Dermis lymphatic vessel endothelial cell (primary cell): ENCODE results near the gene MYH10. TPM values are rescaled to one million over a fixed set of nuclear protein-coding genes. Genes with fewer than 3 reads are reported as not detected.

Experiments
- total RNA-seq: library from RNA; depleted of rRNA; stranded (reverse); fragments of >200 nt; gene quantifications from 2 replicates; pipeline ENCODE4 v1.2.1, GENCODE V29; 2014

Gene MYH10
- total RNA-seq = 318 and 337 TPM in 2 replicates

GRCh38 chr17:8630227-8630801 lies at the start of gene MYH10:
MYH10 (minus strand) TSS chr17:8630725; CDS start chr17:8623246, 7,479 bp downstream.

GRCh38 chr17:8435245-8436168 lies 195.0 kb downstream of the MYH10 start, which contains the start of gene NDEL1:
NDEL1 (plus strand) TSS chr17:8435884; CDS start chr17:8444272, 8,388 bp downstream.

Other genes with a start within 250 kb of the MYH10 start
- gene RPL26, start 247.5 kb downstream of the MYH10 start, total RNA-seq = 3,416 and 4,163 TPM in 2 replicates
- not detected in 2 replicates for gene RNF222, start 232.9 kb downstream of the MYH10 start, total RNA-seq
- 33.3 and 37.3 TPM in 2 replicates for gene NDEL1, start 194.8 kb downstream of the MYH10 start, total RNA-seq
- not detected in 2 replicates for gene CCDC42, start 114.1 kb upstream of the MYH10 start, total RNA-seq
- not detected in 2 replicates for gene SPDYE4, start 127.8 kb upstream of the MYH10 start, total RNA-seq
- not detected in 2 replicates for gene MFSD6L, start 168.6 kb upstream of the MYH10 start, total RNA-seq
- gene PIK3R6, start 236.9 kb upstream of the MYH10 start, total RNA-seq = under 0.01 TPM in 1 of 2 replicates, not detected in the other